Esophagus squamous epithelium (tissue), 4 donors: ENCODE results near the gene KLK15.

ENCODE experiments used
- CTCF ChIP-seq, 6 experiments: fragments of 450-650 bp in 4 of 6; fragments of 200-600 bp in 2 of 6; sonication (generic) in 2 of 6; IDR thresholded peaks; one replicate each; pipeline ENCODE4 v1.5.1; 2016 to 2019; ENCODE audit warnings: antibody characterized with exemption in 6 of 6, mild to moderate bottlenecking in 4 of 6, moderate library complexity in 4 of 6
- POLR2A ChIP-seq, 4 donors: fragments of 450-650 bp; IDR thresholded peaks; one replicate each; pipeline ENCODE4 v1.6.1; 2017; ENCODE audit warnings: antibody characterized with exemption in 4 of 4, mild to moderate bottlenecking in 4 of 4, moderate library complexity in 3 of 4

- TF ChIP-seq CTCF (IDR thresholded peaks at IDR 0.05) (no peak), POLR2A (IDR thresholded peaks at IDR 0.05) (no peak)
Measured at GRCh38 chr19:50831026-50831396, 2.4 kb downstream of the KLK15 start.
